Measurements from ENCODE around the gene SLC26A2.
A peak's percentile ranks its signal among the peaks of the same experiment; 100 is the strongest.

The SLC26A2 gene

GRCh38 chr5:149930749-149931574 lies 29.6 kb upstream of the SLC26A2 start:
- no peak for DNase-seq (ENCODE audit: low read depth)
- TF ChIP-seq CTCF (IDR thresholded peaks at IDR 0.05; ENCODE audit: low read length, missing control alignments) = no peak
- H3K4me3 ChIP-seq (replicated peaks; ENCODE audit: low read depth, low read length) = no peak overlapping the region

GRCh38 chr5:149931992-149932436 lies 28.5 kb upstream of the SLC26A2 start:
- TF ChIP-seq CTCF (IDR thresholded peaks at IDR 0.05; ENCODE audit: low read length, missing control alignments) = no peak
- H3K4me3 ChIP-seq (replicated peaks; ENCODE audit: low read depth, low read length) = no peak overlapping the region
- no peak for DNase-seq (ENCODE audit: low read depth)

GRCh38 chr5:149932445-149933350 lies 27.9 kb upstream of the SLC26A2 start:
- peak; percentile 7 for DNase-seq (ENCODE audit: low read depth)
- TF ChIP-seq CTCF (IDR thresholded peaks at IDR 0.05; ENCODE audit: low read length, missing control alignments) = peak; percentile 34
- no peak overlapping the region for H3K4me3 ChIP-seq (replicated peaks; ENCODE audit: low read depth, low read length)

- no peak for DNase-seq (ENCODE audit: low read depth)
- no peak overlapping the region for H3K4me3 ChIP-seq (replicated peaks; ENCODE audit: low read depth, low read length)
- TF ChIP-seq CTCF (IDR thresholded peaks at IDR 0.05; ENCODE audit: low read length, missing control alignments) = no peak
These were observed 25.1 kb upstream of the SLC26A2 start for GRCh38 chr5:149935431-149935901.

- H3K4me3 ChIP-seq (replicated peaks; ENCODE audit: low read depth, low read length) = no peak overlapping the region
- no peak for DNase-seq (ENCODE audit: low read depth)
- no peak for TF ChIP-seq CTCF (IDR thresholded peaks at IDR 0.05; ENCODE audit: low read length, missing control alignments)
These were observed 24.4 kb upstream of the SLC26A2 start for GRCh38 chr5:149936044-149936699.

- TF ChIP-seq CTCF (IDR thresholded peaks at IDR 0.05; ENCODE audit: low read length, missing control alignments) = no peak
- DNase-seq (ENCODE audit: low read depth) = peak; percentile 49
- no peak overlapping the region for H3K4me3 ChIP-seq (replicated peaks; ENCODE audit: low read depth, low read length)
These were observed 23.9 kb upstream of the SLC26A2 start for GRCh38 chr5:149936700-149937091.

Data from fibroblast of pulmonary artery (primary cell).